Suprapubic skin (tissue), 4 donors: ENCODE data around the gene EEFSEC.

ENCODE experiments used
- EP300 ChIP-seq: sonication (generic); formaldehyde crosslinking; IDR thresholded peaks from one replicate; pipeline ENCODE4 v1.6.1; 2017; ENCODE audit warnings: antibody characterized with exemption
- POLR2A ChIP-seq, 2 donors: fragments of 450-650 bp; IDR thresholded peaks; one replicate each; pipeline ENCODE4 v1.6.1; 2017; ENCODE audit warnings: antibody characterized with exemption in 2 of 2, mild to moderate bottlenecking in 2 of 2, moderate library complexity in 2 of 2
- POLR2AphosphoS5 ChIP-seq, 3 donors: sonication (generic); formaldehyde crosslinking; IDR thresholded peaks; one replicate each; pipeline ENCODE4 v1.6.1; 2017; ENCODE audit warnings: antibody characterized with exemption in 3 of 3
- TF ChIP-seq, protein P1 (sequence below), 2 donors: fragments of 200-600 bp in 1 of 2; fragments of 450-650 bp in 1 of 2; sonication (generic) in 1 of 2; IDR thresholded peaks; one replicate each; pipeline ENCODE4 v1.5.1; 2016 to 2019; ENCODE audit warnings: antibody characterized with exemption in 2 of 2, mild to moderate bottlenecking in 1 of 2, moderate library complexity in 1 of 2

DNA sequence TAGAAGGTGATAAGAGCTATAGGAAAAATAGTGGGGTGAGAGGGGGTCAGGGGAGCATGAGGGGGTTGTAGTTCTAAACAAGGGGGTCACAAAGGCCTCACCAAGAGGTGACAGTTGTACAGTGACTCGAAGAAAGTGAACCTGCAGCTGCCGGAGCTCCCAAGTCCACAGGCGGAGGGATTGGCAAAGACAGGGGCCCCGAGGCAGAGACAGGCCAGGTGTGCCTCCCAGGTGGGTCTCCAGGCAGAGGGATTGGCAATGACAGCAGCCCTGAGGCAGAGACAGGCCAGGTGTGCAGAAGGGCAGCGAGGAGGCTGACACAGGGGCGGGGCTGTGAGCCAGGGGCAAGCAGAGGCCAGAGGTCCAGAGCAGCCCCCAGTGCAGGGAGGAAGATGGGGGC lies 249.7 kb downstream of the EEFSEC start:
- TF ChIP-seq, protein P1, sequence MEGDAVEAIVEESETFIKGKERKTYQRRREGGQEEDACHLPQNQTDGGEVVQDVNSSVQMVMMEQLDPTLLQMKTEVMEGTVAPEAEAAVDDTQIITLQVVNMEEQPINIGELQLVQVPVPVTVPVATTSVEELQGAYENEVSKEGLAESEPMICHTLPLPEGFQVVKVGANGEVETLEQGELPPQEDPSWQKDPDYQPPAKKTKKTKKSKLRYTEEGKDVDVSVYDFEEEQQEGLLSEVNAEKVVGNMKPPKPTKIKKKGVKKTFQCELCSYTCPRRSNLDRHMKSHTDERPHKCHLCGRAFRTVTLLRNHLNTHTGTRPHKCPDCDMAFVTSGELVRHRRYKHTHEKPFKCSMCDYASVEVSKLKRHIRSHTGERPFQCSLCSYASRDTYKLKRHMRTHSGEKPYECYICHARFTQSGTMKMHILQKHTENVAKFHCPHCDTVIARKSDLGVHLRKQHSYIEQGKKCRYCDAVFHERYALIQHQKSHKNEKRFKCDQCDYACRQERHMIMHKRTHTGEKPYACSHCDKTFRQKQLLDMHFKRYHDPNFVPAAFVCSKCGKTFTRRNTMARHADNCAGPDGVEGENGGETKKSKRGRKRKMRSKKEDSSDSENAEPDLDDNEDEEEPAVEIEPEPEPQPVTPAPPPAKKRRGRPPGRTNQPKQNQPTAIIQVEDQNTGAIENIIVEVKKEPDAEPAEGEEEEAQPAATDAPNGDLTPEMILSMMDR (IDR thresholded peaks at IDR 0.05) = no peak
- no peak for TF ChIP-seq POLR2AphosphoS5 (IDR thresholded peaks at IDR 0.05)
- no peak for TF ChIP-seq POLR2A (IDR thresholded peaks at IDR 0.05)
- no peak for TF ChIP-seq EP300
